ENCODE data around the gene PPP2R1A.

The PPP2R1A gene

DNA sequence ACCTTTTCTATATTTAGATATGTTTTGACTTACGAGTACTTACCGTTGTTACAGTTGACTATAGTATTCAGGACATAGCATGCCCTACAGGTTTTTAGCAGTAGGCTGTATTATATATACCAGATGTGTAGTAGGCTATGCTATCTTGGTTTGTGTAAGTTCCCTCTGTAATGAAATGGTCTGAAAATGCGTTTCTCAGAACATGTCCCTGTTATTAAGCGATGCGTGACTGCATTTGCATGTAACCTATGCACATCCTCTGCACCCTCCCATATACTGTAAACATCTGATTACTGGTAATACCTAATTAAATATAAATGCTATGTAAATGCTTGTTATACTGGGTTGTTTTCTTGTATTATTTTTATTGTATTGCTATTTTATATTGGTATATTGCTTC is 86.1 kb downstream of the PPP2R1A start:
- no peak for DNase-seq (ENCODE audit: low read depth, low spot score)
- TF ChIP-seq SUZ12 (IDR thresholded peaks at IDR 0.05; ENCODE audit: extremely low read depth, insufficient read depth, insufficient read length) (no peak), ZNF274 (IDR thresholded peaks at IDR 0.05; ENCODE audit: low read depth, low read length) (no peak), YY1 (IDR thresholded peaks at IDR 0.05; ENCODE audit: insufficient read depth, insufficient read length) (no peak)
- H3K27me3 ChIP-seq (ENCODE audit: insufficient read depth, insufficient read length): no peaks in the 10 kb centered on the region
- peaks cover 33% of the 10 kb centered on the region for H3K36me3 ChIP-seq (ENCODE audit: insufficient read depth, insufficient read length, low read length)
- H3K4me1 ChIP-seq (ENCODE audit: insufficient read depth, insufficient read length): no peaks in the 10 kb centered on the region
- H3K9me3 ChIP-seq (ENCODE audit: insufficient read depth, low read length): peaks cover 18% of the 10 kb centered on the region
- no peak overlapping the region for H3K4me3 ChIP-seq (ENCODE audit: insufficient read length, low read depth)
- no peak overlapping the region for H3K9ac ChIP-seq (ENCODE audit: insufficient read length, low read depth)

DNA sequence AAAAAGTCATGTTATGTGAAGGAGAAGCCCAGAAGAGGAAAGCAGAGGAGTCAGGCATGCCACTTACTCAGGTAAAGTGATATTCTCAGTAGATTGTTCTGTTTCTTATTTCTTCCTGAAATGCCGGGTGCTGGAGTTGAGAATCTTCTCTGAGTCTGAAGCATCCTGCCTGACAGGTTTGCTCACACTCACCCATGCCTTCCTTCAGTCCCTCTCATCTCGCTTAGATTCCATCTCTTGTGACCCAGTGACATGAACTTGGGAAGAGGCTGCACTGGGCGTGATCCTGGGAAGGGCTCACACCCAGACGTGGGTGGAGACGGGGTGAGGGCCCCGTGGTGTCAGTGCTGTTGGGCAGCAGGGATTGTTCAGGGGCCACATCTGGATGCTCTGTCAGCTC is 87.6 kb downstream of the PPP2R1A start:
- no peak for DNase-seq (ENCODE audit: low read depth, low spot score)
- Histone ChIP-seq H3K27me3 (ENCODE audit: insufficient read depth, insufficient read length) (no peaks in the 10 kb centered on the region), H3K4me1 (ENCODE audit: insufficient read depth, insufficient read length) (no peaks in the 10 kb centered on the region), H3K9me3 (ENCODE audit: insufficient read depth, low read length) (peaks cover 12% of the 10 kb centered on the region), H3K9ac (ENCODE audit: insufficient read length, low read depth) (no peak overlapping the region), H3K36me3 (ENCODE audit: insufficient read depth, insufficient read length, low read length) (peaks cover 26% of the 10 kb centered on the region), H3K4me3 (ENCODE audit: insufficient read length, low read depth) (no peak overlapping the region)
- TF ChIP-seq ZNF274 (IDR thresholded peaks at IDR 0.05; ENCODE audit: low read depth, low read length) (no peak), YY1 (IDR thresholded peaks at IDR 0.05; ENCODE audit: insufficient read depth, insufficient read length) (no peak), SUZ12 (IDR thresholded peaks at IDR 0.05; ENCODE audit: extremely low read depth, insufficient read depth, insufficient read length) (no peak)
